Spleen (tissue), 7 donors: ENCODE data around the gene CXXC5.

Experiments used
- POLR2A ChIP-seq, 3 donors: fragments of 450-650 bp; IDR thresholded peaks; one replicate each; pipeline ENCODE4 v1.5.1; 2017; ENCODE audit warnings: antibody characterized with exemption in 3 of 3, mild to moderate bottlenecking in 1 of 3
- TF ChIP-seq, protein P1 (sequence below), 11 experiments: fragments of 200-600 bp in 7 of 11; fragments of 450-650 bp in 4 of 11; sonication (generic) in 4 of 11; IDR thresholded peaks in 8 of 11; conservative IDR thresholded peaks in 3 of 11; 1 replicate in 7 of 11; 2 replicates in 4 of 11; pipeline versions ENCODE4 v1.4.0 to v1.8.0; 2016 to 2021; ENCODE audit warnings: antibody characterized with exemption in 11 of 11, inconsistent platforms in 4 of 11, mild to moderate bottlenecking in 1 of 11
- donor health status: DM: no; HTN: no; CAD: no; lungs with moderate emphysema.
- donor health status: DM: no; HTN: no; CAD: no.
- donor health status: DM: no; HTN: no; CAD: no.

DNA sequence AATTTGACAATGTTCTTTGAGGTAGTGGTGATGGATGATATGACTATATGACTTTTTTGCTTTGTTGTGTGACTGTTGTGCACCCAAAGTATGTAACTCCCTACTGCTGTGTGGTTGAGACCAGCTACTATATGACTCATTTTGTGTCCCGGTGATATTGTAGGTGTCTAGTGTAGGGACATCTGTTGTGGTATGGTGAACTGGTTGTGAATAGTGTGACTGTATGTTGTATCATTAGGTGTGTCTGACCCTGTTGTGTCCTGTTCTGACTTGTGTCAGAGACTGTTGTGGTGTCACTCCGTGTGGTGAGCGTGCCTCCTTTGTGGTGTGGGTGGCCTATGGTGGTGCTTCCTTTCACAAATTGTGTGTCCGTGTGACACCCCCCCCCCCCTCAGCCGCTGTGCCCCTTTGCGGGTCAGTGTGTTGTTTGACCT, 11.2 kb upstream of the CXXC5 start:
- no peak for TF ChIP-seq POLR2A (IDR thresholded peaks at IDR 0.05)
- TF ChIP-seq, protein P1, sequence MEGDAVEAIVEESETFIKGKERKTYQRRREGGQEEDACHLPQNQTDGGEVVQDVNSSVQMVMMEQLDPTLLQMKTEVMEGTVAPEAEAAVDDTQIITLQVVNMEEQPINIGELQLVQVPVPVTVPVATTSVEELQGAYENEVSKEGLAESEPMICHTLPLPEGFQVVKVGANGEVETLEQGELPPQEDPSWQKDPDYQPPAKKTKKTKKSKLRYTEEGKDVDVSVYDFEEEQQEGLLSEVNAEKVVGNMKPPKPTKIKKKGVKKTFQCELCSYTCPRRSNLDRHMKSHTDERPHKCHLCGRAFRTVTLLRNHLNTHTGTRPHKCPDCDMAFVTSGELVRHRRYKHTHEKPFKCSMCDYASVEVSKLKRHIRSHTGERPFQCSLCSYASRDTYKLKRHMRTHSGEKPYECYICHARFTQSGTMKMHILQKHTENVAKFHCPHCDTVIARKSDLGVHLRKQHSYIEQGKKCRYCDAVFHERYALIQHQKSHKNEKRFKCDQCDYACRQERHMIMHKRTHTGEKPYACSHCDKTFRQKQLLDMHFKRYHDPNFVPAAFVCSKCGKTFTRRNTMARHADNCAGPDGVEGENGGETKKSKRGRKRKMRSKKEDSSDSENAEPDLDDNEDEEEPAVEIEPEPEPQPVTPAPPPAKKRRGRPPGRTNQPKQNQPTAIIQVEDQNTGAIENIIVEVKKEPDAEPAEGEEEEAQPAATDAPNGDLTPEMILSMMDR (IDR thresholded peaks at IDR 0.05 in 8 of 11, conservative IDR thresholded peaks at IDR 0.05 in 3 of 11), result no peak
